GM06990 (cell line): Measurements from ENCODE around the gene DRG2.

ENCODE experiments used
- DNase-seq: peaks from one replicate; pipeline ENCODE4 v3.0.0-alpha.2; 2011; ENCODE audit not compliant: insufficient read length; ENCODE audit errors: extremely low read depth
- H3K27me3 ChIP-seq: replicated peaks from 2 replicates; pipeline ENCODE4 v1.6.0; 2011; ENCODE audit warnings: low read length; ENCODE audit not compliant: control insufficient read depth, insufficient read depth
- H3K36me3 ChIP-seq: 2 replicates; pipeline ENCODE4 v1.5.1; 2011; ENCODE audit warnings: low read length; ENCODE audit not compliant: control insufficient read depth, insufficient read depth
- H3K4me3 ChIP-seq: replicated peaks from 2 replicates; pipeline ENCODE4 v1.5.1; 2011; ENCODE audit warnings: low read depth, mild to moderate bottlenecking, control low read depth, low read length
- TF ChIP-seq, protein P1 (sequence below): IDR thresholded peaks from 2 replicates; pipeline ENCODE4 v1.5.1; 2011; ENCODE audit warnings: low read length, control low read depth, mild to moderate bottlenecking, inconsistent platforms; ENCODE audit not compliant: insufficient read depth, poor library complexity, severe bottlenecking

The DRG2 gene

DNA sequence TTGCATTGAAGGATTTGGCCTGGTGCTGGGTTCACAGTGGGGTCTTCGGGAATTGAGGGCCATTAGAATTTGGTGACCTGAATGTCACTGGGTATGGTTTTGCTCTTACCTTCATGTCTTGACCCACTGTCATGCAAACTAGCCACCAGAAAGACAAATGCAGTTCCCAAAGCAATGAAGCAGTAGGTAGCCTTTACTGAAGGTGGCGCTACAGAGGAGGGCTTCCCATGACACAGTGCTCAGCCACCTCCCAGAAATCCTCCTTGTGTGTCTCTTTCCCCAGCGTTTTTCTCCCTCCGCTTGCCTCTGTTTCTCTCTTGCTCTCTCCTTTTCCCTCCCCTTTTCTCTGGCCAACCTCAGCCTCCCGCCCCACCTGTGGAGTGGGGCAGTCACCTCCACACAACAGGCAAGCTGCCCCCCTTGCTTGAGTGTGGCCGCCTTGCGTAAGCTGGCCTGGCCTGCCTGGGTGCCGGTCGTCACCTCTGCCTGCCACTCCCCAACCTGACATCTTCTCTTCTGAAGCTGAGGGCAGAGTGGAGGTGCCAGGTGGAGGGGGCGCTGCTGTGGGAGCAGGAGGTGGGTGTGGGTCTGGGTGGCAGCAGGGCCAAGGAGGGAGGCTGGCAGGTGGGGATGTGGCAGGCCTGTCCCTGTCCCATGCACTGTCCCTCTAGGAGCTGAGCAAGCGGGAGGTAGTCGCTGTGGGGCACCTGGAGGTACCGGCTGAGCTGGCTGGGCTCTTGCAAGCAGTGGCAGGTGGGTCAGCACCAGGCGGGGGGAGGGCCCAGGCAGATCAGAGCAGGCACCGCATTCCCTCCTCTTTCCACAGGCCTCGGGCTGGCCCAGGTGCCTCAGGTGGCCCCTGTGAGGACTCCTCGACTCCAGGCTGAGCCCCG is 55.5 kb downstream of the DRG2 start:
- no peaks in the 10 kb centered on the region; the same call in 1 of the 2 replicates for H3K27me3 ChIP-seq
- no peak for DNase-seq
- no peaks in the 10 kb centered on the region for H3K36me3 ChIP-seq
- H3K4me3 ChIP-seq, result no peak overlapping the region
- TF ChIP-seq, protein P1, sequence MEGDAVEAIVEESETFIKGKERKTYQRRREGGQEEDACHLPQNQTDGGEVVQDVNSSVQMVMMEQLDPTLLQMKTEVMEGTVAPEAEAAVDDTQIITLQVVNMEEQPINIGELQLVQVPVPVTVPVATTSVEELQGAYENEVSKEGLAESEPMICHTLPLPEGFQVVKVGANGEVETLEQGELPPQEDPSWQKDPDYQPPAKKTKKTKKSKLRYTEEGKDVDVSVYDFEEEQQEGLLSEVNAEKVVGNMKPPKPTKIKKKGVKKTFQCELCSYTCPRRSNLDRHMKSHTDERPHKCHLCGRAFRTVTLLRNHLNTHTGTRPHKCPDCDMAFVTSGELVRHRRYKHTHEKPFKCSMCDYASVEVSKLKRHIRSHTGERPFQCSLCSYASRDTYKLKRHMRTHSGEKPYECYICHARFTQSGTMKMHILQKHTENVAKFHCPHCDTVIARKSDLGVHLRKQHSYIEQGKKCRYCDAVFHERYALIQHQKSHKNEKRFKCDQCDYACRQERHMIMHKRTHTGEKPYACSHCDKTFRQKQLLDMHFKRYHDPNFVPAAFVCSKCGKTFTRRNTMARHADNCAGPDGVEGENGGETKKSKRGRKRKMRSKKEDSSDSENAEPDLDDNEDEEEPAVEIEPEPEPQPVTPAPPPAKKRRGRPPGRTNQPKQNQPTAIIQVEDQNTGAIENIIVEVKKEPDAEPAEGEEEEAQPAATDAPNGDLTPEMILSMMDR, result peak; percentile 29

DNA sequence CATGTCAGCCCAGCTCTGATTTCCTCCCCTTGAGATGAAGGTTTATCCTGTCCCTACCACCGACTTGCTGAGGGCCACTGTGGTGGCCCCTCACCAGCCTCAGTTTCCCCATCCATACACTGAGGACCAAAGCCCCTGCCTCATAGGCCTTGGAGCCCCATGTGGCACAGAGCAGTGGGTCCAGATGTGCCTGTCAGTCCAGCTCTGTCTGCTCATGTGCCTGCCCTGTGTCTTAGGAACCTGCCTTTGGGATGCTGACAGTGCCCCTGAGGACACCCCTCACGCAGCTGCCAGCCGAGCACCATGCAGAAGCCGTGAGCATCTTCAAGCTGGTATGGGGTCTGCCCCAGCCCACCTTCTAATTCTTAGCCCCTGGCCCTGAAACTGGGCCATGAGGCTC is 56.5 kb downstream of the DRG2 start:
- TF ChIP-seq, protein P1, result no peak
- Histone ChIP-seq H3K36me3 (no peaks in the 10 kb centered on the region), H3K4me3 (no peak overlapping the region), H3K27me3 (no peaks in the 10 kb centered on the region; the same call in 1 of the 2 replicates)
- DNase-seq, result no peak

DNA sequence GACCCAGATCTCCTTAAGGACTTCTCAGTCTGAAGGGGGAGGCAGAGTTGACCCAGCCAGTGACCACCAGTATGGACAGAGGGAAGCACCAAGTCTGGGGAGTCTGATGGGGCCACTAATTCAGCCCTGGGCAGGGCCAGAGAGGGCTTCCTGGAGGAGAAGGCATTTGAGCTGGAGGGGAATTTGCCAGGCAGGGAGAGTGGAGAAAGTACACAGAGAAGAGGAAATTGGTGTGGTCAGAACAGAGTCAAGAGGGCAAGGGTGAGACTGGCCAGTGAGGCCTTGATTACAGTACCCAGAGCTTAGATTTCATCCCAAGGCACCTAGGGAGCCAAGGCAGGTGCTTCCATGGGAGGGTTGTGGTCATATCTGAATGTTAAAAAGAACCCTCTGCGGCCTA is 57.1 kb downstream of the DRG2 start:
- Histone ChIP-seq H3K27me3 (no peaks in the 10 kb centered on the region; the same call in 1 of the 2 replicates), H3K36me3 (no peaks in the 10 kb centered on the region), H3K4me3 (no peak overlapping the region)
- TF ChIP-seq, protein P1, result no peak
- no peak for DNase-seq

DNA sequence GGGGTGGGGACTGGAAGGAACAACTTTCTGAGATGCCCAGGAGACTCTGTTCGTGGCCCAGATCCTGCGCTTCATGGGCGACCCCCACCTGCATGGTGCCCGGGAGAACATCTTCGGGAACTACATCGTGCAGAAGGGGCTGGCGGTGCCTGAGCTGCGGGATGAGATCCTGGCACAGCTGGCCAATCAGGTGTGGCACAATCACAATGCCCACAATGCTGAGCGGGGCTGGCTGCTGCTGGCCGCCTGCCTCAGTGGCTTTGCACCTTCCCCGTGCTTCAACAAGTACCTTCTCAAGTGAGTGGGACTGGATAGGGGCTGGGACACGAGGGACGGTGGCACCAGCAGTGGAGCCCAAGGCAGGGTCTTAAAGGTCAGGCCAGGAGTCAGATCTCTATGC is 58.1 kb downstream of the DRG2 start:
- H3K27me3 ChIP-seq, result no peaks in the 10 kb centered on the region; the same call in 1 of the 2 replicates
- H3K4me3 ChIP-seq, result no peak overlapping the region
- TF ChIP-seq, protein P1, result no peak
- H3K36me3 ChIP-seq, result no peaks in the 10 kb centered on the region
- DNase-seq, result no peak

DNA sequence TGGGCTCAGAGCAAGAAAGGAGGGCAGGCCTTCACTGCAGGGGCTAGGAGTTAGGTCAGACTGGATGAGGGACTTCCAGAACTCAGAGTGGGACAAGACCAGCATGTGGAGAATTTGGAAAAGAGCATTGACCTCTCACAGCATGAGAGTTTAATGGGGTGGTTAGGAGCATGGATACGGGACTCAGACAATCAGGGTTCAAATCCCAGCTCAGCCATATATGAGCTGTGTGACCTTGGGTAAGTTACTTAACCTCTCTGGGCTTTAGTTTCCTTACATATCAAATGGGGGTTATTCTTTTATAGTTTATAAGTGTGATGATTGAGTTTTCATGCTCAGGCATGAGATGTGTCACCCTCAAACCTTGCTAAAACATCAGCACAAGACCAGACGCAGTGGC is 58.5 kb downstream of the DRG2 start:
- Histone ChIP-seq H3K27me3 (no peaks in the 10 kb centered on the region; the same call in 1 of the 2 replicates), H3K36me3 (no peaks in the 10 kb centered on the region), H3K4me3 (no peak overlapping the region)
- TF ChIP-seq, protein P1, result no peak
- DNase-seq, result no peak
